Measurements from ENCODE around the gene TMEM127. TPM values are rescaled to one million over a fixed set of nuclear protein-coding genes. Genes with fewer than 3 reads are reported as not detected.

The TMEM127 gene
- total RNA-seq, 4 donors from 2014 or later: 26.4 to 42.8 (median 29.9) TPM

DNA sequence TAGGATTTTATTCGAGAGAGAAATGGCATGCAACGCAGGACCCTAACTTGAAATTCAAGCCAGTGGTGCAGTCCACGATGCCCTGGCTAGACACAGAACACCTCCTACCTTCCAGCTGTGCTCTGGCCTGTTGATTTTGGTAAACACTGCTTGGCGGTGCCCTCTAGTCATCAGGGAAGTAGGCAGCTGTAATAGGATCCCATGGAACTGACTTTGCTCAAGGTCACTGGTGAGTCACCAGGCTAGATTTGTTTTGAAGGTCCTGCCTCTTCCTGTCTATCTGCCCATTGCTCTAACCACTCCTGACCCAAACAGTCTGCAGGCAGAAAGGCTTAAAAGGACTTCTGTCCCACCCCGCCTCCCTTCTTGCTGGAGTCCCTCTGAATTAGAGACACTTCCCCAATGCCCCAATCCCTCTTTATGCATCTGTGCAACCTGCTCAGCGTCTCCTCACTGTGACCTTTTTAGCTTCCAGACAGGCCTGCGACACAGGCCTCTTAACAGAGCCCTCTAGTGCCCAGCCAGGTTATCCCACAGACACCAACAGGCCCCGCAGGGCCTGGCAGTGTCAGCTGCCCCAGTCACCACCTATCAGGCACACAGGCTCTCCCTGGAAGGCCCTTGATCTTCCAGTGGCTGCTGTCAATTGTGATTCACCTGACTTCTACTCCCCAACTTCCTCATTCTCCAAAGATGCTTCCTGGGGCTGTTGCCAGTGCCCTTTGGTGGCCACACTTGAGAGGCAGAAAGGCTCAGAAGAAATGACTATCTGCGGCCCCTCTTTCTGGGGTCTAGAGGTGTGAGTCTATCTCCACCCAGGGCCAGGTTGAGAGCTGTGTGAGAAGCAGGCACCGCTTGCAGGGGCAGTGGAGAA lies 5.2 kb downstream of the TMEM127 start:
- TF ChIP-seq CTCF (IDR thresholded peaks at IDR 0.05; ENCODE audit: low read depth): no peak

DNA sequence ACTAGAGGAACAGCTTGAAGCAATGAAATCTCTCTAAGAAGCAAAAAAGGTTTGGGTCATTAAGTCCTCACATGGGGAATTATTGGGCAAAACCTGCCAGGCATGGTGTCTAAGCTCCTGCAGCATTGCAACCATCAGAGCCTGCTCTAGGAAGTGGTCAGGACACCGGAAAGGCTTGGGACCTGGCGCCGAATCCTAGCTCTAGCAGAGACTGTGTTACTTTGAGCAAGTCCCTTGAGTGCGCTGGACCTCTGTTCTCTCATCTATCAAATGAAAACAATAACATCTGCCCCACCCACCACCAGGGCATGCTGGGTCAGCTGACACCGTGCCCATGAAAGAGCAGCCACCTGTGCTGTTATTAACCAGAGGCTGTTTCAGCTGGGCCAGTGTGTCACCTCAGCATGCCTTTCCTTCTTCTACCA lies 6.3 kb downstream of the TMEM127 start:
- no peak for TF ChIP-seq CTCF (IDR thresholded peaks at IDR 0.05; ENCODE audit: low read depth)

DNA sequence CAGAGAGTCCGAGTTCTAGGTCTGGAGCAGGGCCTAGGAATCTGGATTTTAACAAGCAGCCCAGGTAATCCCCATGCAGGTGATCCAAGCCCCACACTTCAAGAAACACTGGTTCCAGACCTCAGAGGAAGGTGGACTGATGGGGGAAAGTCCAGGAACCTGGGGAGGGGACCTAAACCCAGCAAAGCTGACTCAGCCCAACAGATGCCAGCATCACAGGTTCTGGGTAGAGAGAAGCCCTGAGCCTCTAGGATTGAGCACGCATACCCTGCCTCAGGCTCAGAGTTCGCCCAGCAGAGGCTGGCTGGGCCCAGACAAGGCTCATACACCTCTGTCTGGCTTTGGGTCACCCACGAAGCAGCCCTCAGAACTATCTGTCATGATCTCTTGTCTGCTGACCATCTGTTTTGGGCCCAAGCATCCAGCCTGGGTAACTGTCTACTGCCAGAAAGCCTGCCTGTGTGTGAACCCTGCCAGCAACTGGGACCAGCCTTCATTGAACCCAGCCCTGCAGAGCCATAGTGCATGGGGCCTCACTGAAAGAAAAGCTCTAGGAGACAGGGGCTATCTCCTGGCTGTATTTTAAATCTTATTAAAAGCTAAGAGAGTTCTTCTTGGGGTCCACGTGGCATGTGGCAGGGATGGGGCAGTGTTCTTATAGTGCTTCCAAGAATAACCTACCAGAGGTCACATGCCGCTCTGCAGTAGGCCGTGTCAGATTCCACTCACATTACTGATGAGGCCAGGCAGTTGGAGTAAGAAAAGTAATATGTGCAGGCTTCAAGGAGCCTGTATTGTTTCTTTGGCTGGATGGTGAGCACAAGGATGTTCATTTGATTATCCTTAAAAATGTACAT lies 7.4 kb downstream of the TMEM127 start:
- TF ChIP-seq CTCF (IDR thresholded peaks at IDR 0.05; ENCODE audit: low read depth): no peak

GRCh38 chr2:96256611-96257113 lies 9.1 kb downstream of the TMEM127 start:
- TF ChIP-seq CTCF (IDR thresholded peaks at IDR 0.05; ENCODE audit: low read depth): no peak

GRCh38 chr2:96254571-96254970 lies 11.2 kb downstream of the TMEM127 start:
- no peak for TF ChIP-seq CTCF (IDR thresholded peaks at IDR 0.05; ENCODE audit: low read depth)

DNA sequence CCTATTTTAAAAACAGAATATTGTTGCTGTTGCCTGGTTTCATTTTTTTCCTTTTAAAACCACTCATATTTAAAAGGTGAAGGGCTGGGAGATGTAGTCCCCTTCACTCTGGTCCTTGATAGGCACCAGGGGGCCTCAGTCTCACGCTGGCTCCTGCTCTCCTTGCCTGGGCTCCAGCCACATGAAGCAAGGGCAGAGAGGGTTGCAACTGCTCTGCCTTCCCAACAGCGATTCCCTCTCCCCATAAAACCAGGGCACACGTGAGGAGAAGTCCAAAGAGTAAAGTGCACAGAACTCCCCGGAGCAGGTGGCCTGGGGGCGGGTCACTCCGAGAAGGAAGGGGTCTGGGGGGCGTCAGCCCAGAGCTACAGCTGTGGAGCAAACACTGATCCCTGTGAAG lies 12.8 kb downstream of the TMEM127 start:
- TF ChIP-seq CTCF (IDR thresholded peaks at IDR 0.05; ENCODE audit: low read depth): no peak

DNA sequence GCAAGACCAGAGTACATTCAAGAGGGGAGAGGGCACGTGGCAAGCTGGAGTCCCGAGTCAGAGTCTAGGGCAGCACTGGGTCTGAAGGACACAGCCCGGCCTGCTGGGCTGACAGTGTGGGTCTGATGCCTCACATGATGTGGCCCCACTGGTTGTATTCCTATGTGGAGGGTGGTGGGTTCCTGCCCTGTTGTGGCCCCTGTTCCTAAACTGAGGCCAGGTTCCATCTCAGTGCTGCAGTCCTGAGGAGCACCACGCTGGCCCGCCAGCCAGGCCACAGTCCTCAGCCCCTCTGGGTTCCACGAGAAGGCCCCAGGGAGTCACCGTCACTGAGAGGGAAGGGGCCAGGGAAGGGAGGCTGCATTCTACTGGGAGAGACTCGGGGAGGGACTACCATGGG lies 13.3 kb downstream of the TMEM127 start:
- TF ChIP-seq CTCF (IDR thresholded peaks at IDR 0.05; ENCODE audit: low read depth): no peak
